Left lobe of liver (tissue), 2 donors: ENCODE data around the gene ICE2. TPM values are rescaled to one million over a fixed set of nuclear protein-coding genes. Genes with fewer than 3 reads are reported as not detected.

ENCODE experiments used
- ATAC-seq: fragments of 200-7000 bp; cut with Tn5 transposase; one replicate; pipeline ENCODE4 v1.9.1; 2020; ENCODE audit warnings: mild to moderate bottlenecking, moderate library complexity
- DNase-seq: peaks from one replicate; pipeline ENCODE4 v3.0.0-alpha.2; 2020; ENCODE audit warnings: low spot score
- total RNA-seq: library from RNA; stranded (reverse); gene quantifications from one replicate; pipeline ENCODE4 v1.2.1, GENCODE V29; 2021
- donor health status: DM: no; HTN: no; CAD: no; lungs with moderate emphysema.
- donor health status: DM: no; HTN: yes; CAD: no.

ICE2 gene
- total RNA-seq, 1 donor from 2014 or later, result 18.1 TPM

- no peak for DNase-seq
- ATAC-seq, result peak; percentile 89
Measured at GRCh38 chr15:60507596-60508424, 28.9 kb upstream of the ICE2 start.

- DNase-seq (no peak), ATAC-seq (no peak)
Measured at GRCh38 chr15:60496853-60497252, 17.9 kb upstream of the ICE2 start.

DNA sequence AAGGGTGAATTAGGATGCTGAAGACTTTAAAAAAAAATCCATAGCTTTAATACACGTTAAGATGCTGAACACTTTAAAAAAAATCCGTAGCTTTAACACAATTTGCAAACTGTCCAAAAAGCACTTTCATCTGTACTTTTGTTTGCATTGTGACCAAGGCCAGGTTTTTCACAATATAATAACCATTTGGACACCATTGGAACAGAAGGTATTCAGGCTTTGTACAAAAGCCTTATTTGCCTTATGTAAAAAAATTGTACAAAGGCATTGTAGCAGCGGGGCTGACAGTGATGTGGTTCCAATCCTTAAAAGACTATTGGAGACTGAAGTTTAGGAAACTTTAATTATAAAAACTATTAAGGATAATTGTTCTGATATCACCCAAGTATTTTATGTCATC lies 15.2 kb upstream of the ICE2 start:
- DNase-seq (no peak), ATAC-seq (no peak)

GRCh38 chr15:60493166-60493565 lies 14.2 kb upstream of the ICE2 start:
- DNase-seq (no peak), ATAC-seq (no peak)

DNA sequence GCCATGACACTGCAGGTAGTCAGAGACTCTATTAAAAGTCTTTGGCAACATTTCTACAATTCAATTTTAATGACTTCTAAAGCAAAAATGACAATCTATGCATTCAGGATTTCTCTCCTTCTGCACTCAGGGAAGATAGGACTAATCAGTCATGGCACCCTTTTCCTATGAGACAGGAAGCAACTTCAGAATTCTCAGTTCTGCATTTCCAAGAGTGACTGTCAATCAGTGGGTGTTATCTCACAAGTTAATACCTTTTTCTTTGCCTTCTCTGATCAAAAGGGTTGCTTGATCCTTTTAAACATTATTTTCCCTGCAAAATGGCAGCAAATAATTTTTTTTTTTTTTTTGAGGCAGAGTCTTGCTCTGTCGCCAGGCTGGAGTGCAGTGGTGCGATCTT lies 7.8 kb upstream of the ICE2 start:
- no peak for DNase-seq
- no peak for ATAC-seq

- ATAC-seq (no peak), DNase-seq (no peak)
Measured at GRCh38 chr15:60485365-60486055, 6.6 kb upstream of the ICE2 start.

DNA sequence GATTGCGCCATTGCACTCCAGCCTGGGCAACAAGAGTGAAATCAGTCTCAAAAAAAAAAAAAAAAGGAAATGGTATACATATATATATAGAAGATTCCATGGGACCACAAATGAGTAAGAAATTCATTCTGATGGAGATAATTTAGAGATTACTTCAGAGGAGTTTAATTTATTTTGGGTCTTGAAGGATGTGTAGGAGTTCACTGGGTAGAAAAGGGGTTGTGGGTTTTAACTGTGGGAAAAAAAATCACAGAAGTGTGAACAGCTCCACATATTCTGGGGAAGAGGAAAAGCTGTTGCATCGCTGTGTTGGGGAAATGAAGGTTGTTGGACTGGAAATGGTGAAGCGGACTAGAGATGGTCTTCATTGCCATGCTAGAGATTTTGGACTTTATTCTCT lies 4.1 kb upstream of the ICE2 start:
- ATAC-seq (no peak), DNase-seq (no peak)

DNA sequence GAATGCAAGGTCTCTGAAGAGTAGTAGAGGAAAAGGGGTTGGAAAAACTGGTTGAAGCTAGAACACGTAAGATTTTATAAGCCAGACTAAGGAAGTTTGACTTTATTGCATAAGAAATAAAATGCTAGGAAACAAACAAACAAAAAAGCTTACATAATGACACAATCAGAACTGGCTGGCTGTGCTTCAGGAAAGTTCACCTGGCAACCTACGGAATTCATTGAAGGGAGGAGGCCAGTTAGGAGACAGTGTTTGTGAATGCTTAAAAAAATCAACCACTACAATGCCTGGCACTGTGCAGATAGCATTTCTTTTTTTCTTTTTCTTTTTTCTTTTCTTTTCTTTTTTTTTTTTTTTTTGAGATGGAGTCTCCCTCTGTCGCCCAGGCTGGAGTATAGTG lies 1.9 kb upstream of the ICE2 start:
- DNase-seq (peak; percentile 74), ATAC-seq (peak; percentile 57)

DNA sequence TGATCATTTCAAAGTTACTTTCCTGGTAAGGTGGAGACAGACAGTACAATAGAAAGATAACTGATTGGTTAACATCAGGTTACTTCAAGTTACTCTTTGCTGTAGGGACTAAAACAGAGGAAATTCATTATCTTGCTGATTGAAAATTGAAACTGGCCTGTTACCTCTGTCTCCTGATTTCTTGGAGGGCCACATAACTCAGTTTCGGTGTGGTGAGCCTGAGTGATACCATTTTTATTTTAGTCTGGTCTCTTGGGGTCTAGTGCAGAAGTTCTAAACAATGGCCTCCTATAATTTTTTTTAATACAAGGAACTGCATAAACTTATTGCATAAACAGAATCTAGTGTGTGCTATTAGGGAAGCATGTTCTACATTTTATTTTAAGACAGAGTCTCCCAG lies 1.2 kb upstream of the ICE2 start:
- DNase-seq, result no peak
- ATAC-seq, result no peak

DNA sequence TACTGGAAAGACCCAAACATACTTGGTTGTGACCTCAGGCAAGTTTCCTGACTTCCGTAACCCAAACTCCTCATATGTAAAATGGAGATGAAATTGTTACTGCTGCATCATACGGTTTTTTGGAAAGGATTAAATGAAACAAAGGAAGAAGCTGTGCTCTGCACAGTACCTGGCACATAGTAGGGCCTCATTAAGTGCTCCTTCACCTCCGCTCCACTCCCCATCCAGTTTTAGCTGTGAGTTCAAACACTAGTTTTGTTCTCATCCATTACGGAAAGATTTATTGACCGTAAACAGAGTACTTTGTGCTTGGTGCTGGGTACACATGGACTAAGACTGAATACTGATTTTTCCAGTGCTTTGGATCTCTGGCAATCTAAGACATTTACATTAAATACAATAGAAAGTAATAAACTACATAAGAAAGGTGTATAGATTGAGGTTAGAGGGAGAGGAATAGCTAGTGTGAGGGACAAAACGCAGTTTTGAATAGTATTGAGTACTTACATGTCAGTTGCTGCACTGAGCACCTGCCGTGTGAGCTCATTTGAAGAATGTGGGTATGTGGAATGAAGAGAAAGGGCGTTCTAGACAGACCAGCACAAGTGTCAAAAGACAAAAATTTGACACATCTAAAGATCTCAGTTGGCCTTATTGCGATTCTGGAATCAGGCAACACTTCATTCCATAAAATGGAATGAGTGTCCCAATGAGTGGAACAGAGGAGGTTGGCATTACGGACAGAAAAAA lies 594 bp upstream of the ICE2 start:
- peak; percentile 28 for ATAC-seq
- no peak for DNase-seq

- peak; percentile 5 for ATAC-seq
- no peak for DNase-seq
Measured at GRCh38 chr15:60477916-60478565, 901 bp downstream of the ICE2 start.

GRCh38 chr15:60477164-60477563 lies 1.8 kb downstream of the ICE2 start:
- DNase-seq (no peak), ATAC-seq (no peak)

GRCh38 chr15:60476713-60477112 lies 2.2 kb downstream of the ICE2 start:
- DNase-seq, result no peak
- ATAC-seq, result no peak

- no peak for ATAC-seq
- no peak for DNase-seq
Measured at GRCh38 chr15:60473135-60473534, 5.8 kb downstream of the ICE2 start.

DNA sequence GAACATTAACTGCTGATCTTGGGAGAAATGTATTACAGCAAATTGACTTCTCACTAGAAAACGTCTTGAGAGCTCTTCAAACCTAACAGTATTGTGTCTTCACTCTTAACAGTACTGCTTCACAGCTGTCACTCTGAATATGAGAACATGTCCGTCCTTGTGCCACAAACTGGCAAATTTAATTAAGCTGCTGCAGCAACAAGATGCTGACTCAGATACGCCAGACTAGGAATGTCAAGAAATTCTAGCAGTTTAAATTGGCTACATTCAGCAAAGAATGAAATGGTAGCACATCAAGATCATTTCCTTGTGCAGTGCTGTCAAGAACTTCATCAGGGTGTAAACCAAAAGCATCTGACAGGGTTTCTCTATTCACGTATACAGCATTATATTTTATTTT lies 7.6 kb downstream of the ICE2 start:
- ATAC-seq (no peak), DNase-seq (no peak)

DNA sequence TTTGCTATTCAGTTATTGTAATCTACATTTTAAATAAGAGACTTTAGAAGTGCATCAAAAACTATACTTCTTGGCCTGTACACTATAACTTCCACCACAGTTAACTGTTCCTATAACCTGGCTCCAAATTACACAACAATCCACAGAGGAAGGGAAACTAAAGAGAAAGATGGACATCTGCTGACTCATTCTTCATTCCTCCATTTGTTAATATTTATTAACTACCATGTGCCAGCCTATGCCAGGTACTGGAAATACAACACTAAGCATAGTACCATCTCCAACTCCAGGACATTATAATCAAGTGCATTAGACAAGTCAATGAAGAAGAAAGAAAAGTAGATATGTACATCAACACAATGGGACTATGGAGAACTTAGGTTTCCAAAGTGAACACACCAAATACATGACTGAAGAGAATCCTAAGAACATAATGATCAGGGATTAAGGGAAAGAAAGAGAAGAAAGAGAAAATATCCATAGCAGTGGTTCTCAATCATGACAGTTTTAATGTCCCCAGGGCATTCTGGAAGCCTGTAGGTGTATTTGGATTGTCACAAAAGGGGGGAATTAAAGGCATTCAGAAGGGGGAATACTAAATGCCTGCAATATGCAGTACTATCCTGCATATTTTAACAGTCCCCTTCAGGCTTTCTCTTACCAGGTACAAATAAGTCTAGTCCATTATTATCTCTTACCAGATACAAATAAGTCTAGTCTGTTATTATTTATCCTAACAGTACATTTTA lies 8.9 kb downstream of the ICE2 start:
- peak; percentile 70 for ATAC-seq
- DNase-seq, result no peak

GRCh38 chr15:60464836-60465630 lies 13.9 kb downstream of the ICE2 start:
- ATAC-seq, result no peak
- DNase-seq, result no peak

- ATAC-seq (no peak), DNase-seq (no peak)
Measured at GRCh38 chr15:60462027-60462426, 16.9 kb downstream of the ICE2 start.

DNA sequence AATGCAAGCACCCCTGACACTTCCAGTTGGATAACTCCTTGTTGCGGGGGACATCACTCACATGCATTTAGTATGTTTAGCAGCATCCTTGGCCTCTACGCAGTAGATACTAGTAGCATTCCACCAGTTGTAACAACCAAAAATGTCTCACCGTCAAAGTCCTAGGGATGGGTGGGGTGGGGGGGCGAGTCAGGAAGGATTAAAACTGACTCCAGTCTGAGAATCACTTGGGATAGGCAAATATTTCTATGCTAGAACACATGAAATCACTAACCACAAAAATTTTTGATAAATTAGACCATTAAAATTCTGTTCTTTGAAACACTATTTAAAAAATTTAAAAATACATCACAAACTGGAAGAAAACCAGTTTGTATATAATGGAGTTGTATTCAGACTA lies 18.0 kb downstream of the ICE2 start:
- no peak for DNase-seq
- no peak for ATAC-seq

- ATAC-seq (no peak), DNase-seq (no peak)
Measured at GRCh38 chr15:60458721-60459120, 20.2 kb downstream of the ICE2 start.
